Activated CD4-positive, alpha-beta memory T cell treated with anti-CD3 and anti-CD28 coated beads for 36 hours (primary cell): Measurements from ENCODE around the gene ASPG. TPM values are rescaled to one million over a fixed set of nuclear protein-coding genes. Genes with fewer than 3 reads are reported as not detected.
"Not testable (repeated sequence)": the region's sequence is repeated elsewhere in the genome, so short reads cannot be mapped to it uniquely, and the experiment has no call there.

Experiments used
- CTCF ChIA-PET: fragments of 350-600 bp; sonication (Branson Sonifier 250); formaldehyde crosslinking; loops from one replicate; lab custom pipeline; 2021; ENCODE audit warnings: antibody characterized with exemption, inconsistent platforms; lab: Charles Lee
- POLR2A ChIA-PET: fragments of 350-600 bp; sonication (Branson Sonifier 250); formaldehyde crosslinking; loops from one replicate; lab custom pipeline; 2021; ENCODE audit warnings: antibody characterized with exemption; lab: Charles Lee
- DNase-seq: peaks from one replicate; pipeline ENCODE4 v3.0.0-alpha.2; 2020
- H3K27ac Mint-ChIP-seq: one replicate; pipeline ENCODE4 v1.8.0; 2021; ENCODE audit warnings: mixed read lengths
- H3K27me3 Mint-ChIP-seq: one replicate; pipeline ENCODE4 v1.8.0; 2021; ENCODE audit warnings: mixed read lengths
- H3K36me3 Mint-ChIP-seq: one replicate; pipeline ENCODE4 v1.8.0; 2021; ENCODE audit warnings: mixed read lengths
- H3K4me1 Mint-ChIP-seq: one replicate; pipeline ENCODE4 v1.8.0; 2021; ENCODE audit warnings: low read depth, mixed read lengths
- H3K4me3 Mint-ChIP-seq: one replicate; pipeline ENCODE4 v1.8.0; 2021; ENCODE audit warnings: mild to moderate bottlenecking, mixed read lengths
- H3K9me3 Mint-ChIP-seq: one replicate; pipeline ENCODE4 v1.8.0; 2021; ENCODE audit warnings: mixed read lengths
- intact Hi-C: fragments of 100-400 bp; cut with micrococcal nuclease; formaldehyde crosslinking; loops from one replicate; pipeline ENCODE4 v1.15.1; 2023
- total RNA-seq, 2 experiments: library from RNA; stranded (reverse); gene quantifications; one replicate each; pipeline ENCODE4 v1.2.3, GENCODE V29; 2021

Gene ASPG
- total RNA-seq, 2 experiments from 2014 or later = not detected

DNA sequence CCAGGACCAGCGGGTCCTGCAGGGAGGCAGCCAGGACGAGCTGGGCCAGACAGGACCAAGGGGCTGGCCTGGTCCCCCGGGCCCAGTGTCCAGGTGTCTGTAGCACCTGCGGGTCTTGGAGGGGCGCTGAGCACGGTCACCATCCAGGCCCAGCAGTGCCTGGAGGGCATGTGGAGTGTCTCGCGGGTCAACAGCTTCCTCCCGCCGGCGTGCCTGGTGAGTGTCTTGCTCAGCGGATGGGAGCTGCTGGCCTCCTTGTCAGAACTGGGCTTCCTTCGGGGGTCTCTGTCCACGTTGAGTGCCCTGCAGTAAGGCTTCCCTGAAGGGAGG, 66.7 kb downstream of the ASPG start:
- H3K9me3 Mint-ChIP-seq = no peaks in the 10 kb centered on the region
- H3K4me3 Mint-ChIP-seq = no peak overlapping the region
- H3K4me1 Mint-ChIP-seq = no peaks in the 10 kb centered on the region
- intact Hi-C loops = no loop called here
- ChIA-PET POLR2A (no interaction called here), CTCF (no interaction called here)
- H3K27ac Mint-ChIP-seq = no peak overlapping the region
- peaks cover 1% of the 10 kb centered on the region for H3K27me3 Mint-ChIP-seq
- H3K36me3 Mint-ChIP-seq = no peaks in the 10 kb centered on the region
- no peak for DNase-seq

DNA sequence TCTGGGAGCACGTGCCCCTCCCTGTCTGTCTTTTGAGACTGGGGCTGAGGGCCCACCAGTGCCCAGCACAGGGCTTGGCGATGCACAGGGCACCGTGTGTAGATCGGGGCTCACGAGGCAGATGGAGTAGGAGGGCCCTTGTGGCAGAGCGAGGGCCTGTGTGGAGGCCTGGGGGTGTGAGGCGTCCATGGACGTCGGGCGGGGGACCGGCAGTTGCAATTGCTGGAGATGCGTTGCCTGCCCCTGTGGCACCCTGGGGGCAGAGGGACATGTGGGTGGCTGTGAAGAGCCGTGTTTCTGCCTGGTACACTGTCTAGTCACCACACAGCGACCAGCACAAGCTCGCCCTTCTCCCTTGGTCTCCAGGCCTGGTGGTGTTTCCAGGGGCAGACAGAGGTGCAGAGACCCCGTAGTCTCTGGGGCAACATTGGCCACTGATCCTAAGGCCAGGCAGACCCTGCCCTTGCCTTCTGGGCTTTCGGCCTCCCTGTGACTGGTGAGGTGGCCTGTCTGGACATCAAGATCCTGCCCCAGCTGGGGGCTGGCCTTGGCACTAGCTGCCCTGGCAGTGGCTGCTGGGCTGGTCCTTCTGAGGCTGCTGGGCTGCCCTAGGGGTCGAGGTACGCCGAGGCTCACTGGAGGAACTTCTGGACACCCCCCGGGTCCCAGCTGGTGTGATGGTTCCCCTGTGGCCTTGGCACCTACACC, 67.3 kb downstream of the ASPG start:
- no peak for DNase-seq
- peaks cover 1% of the 10 kb centered on the region for H3K27me3 Mint-ChIP-seq
- ChIA-PET CTCF (no interaction called here), POLR2A (no interaction called here)
- no peaks in the 10 kb centered on the region for H3K4me1 Mint-ChIP-seq
- no peak overlapping the region for H3K4me3 Mint-ChIP-seq
- no peaks in the 10 kb centered on the region for H3K36me3 Mint-ChIP-seq
- no peak overlapping the region for H3K27ac Mint-ChIP-seq
- no peaks in the 10 kb centered on the region for H3K9me3 Mint-ChIP-seq
- intact Hi-C loops = no loop called here

DNA sequence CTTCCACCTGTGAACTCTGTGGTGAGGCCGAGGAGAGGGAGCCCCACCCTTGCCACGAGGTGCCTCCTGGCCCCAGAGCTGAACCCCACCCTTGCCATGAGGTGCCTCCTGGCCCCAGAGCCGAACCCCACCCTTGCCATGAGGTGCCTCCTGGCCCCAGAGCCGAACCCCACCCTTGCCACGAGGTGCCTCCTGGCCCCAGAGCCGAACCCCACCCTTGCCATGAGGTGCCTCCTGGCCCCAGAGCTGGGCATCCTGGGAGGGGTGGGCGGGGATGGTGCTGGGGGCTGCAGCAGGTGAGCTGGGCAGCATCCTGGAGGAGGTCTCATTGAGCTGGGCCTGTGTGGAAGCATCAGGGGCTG, 67.9 kb downstream of the ASPG start:
- POLR2A ChIA-PET, CTCF ChIA-PET: not testable (repeated sequence)

DNA sequence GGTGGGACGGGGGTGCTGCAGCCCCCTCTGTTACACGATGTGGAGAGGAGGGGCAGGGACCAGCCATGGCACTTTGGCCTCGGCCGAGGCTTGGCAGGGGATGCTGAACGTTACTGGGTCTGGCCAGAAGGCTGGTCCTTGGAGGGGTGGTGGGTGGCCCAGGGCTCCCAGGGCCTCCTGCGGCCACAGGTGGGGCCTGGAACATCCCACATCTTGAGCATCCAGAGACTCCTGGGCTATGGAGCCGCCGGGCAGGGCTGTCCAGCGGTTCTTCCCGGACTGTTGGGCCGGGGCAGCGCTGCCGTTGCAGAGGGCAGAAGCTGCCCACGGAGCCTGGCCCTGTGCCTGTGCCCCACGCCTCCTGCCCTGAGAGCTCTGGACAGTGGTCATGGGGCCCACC, 68.7 kb downstream of the ASPG start:
- intact Hi-C loops = no loop called here
- no peaks in the 10 kb centered on the region for H3K4me1 Mint-ChIP-seq
- ChIA-PET CTCF (no interaction called here), POLR2A (no interaction called here)
- H3K4me3 Mint-ChIP-seq = no peak overlapping the region
- no peaks in the 10 kb centered on the region for H3K36me3 Mint-ChIP-seq
- H3K27ac Mint-ChIP-seq = no peak overlapping the region
- H3K9me3 Mint-ChIP-seq = no peaks in the 10 kb centered on the region
- peaks cover 1% of the 10 kb centered on the region for H3K27me3 Mint-ChIP-seq
- DNase-seq = no peak

More for the DNA sequence above, 67.9 kb downstream of the ASPG start:
- DNase-seq, H3K36me3 Mint-ChIP-seq, intact Hi-C loops, H3K4me1 Mint-ChIP-seq, H3K9me3 Mint-ChIP-seq, H3K4me3 Mint-ChIP-seq, H3K27me3 Mint-ChIP-seq, H3K27ac Mint-ChIP-seq: not testable (repeated sequence)

DNA sequence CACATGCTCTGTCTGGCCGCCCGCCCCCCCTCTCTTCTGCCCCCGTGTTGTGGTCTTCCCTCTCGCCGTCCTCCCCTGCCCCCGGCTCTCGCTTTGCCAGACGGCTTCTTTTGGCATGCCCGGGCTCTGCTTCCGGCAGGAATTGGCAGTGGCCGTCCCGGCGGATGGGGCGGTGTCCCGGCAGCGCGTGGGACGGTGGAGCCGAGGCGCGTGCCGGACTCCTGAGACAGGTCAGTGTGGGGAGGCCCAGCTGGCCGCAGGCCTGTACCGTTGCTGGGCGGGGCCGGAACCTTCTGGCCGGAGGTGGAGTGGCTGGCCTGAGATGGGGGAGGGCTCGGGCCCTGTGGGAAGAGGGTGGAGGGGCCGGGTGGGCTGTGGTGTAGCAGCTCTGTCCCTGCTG, 70.0 kb downstream of the ASPG start:
- peaks cover 1% of the 10 kb centered on the region for H3K27me3 Mint-ChIP-seq
- no peak overlapping the region for H3K4me3 Mint-ChIP-seq
- intact Hi-C loops = no loop called here
- CTCF ChIA-PET = no interaction called here
- POLR2A ChIA-PET = no interaction called here
- H3K36me3 Mint-ChIP-seq = no peaks in the 10 kb centered on the region
- no peaks in the 10 kb centered on the region for H3K4me1 Mint-ChIP-seq
- H3K9me3 Mint-ChIP-seq = no peaks in the 10 kb centered on the region
- no peak overlapping the region for H3K27ac Mint-ChIP-seq
- no peak for DNase-seq

DNA sequence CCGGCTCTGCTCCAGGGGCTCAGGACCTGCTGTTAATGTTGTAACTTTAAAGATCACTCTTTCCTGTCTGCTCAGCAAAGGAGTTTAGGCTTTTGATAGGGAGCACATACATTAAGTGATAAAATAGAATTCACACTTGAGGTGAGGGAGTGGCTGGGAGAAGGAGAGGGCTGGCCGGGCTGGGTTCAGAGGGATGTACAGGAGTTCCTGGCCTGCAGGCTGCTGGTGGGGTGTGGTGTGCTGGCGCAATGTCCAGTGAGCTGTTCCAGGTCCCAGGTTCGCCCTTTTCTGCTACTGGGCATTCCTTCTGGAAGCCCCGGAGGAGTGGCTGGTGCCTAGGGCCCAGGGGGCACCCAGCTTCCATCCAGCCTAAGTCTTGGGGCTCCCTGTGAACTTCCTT, 70.6 kb downstream of the ASPG start:
- Mint-ChIP-seq H3K27me3 (peaks cover 1% of the 10 kb centered on the region), H3K9me3 (no peaks in the 10 kb centered on the region), H3K27ac (no peak overlapping the region), H3K4me3 (no peak overlapping the region), H3K4me1 (no peaks in the 10 kb centered on the region), H3K36me3 (no peaks in the 10 kb centered on the region)
- no peak for DNase-seq
- ChIA-PET CTCF (no interaction called here), POLR2A (no interaction called here)
- intact Hi-C loops = no loop called here

DNA sequence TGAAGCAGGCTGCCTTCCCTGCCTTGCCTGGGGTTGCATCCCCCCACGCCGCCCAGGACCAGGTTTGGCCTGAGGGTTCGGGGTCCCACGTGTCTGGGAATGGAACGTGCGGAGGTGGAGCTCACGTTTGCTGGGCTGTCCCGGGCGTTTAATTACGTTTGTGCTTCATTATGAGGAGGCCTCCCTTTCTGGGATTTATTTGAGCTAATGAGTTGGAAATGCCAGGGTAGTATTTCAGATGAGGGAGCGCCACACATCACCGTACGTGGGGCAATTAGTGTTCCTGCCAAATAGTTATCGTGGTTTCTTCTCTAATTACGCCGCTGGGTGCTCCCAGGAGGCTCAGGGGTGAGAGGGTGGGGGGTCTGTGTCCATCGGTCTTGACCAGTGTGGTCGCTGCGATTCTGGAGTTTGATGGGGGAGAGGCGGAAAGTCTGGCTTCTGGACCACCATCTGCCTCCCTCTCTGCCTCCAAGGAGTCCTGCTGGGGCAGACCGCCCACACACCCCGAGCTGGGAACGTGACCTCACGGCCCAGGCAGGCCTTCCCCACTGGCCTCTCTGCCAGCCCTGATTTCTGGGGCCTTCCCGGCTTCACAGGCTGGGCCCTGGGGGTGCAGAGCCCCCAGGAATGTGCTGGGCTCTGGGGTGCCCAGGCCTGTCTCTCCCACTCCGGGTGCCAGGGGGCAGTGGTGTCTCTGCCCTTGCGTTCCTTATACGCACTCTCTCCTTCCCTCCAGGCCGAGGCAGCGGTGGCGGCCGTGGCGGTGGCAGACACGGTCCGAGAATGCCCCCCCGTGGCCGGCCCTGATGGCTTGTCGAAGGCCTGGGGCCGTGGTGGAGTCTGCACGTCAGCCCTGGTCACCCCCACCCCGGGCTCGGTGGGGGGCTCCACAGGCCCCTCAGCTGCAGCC, 71.8 kb downstream of the ASPG start:
- Mint-ChIP-seq H3K27ac (no peak overlapping the region), H3K36me3 (no peaks in the 10 kb centered on the region), H3K9me3 (no peaks in the 10 kb centered on the region), H3K4me3 (no peak overlapping the region), H3K27me3 (no peaks in the 10 kb centered on the region), H3K4me1 (no peaks in the 10 kb centered on the region)
- ChIA-PET POLR2A (no interaction called here), CTCF (no interaction called here)
- DNase-seq = no peak
- intact Hi-C loops = no loop called here

DNA sequence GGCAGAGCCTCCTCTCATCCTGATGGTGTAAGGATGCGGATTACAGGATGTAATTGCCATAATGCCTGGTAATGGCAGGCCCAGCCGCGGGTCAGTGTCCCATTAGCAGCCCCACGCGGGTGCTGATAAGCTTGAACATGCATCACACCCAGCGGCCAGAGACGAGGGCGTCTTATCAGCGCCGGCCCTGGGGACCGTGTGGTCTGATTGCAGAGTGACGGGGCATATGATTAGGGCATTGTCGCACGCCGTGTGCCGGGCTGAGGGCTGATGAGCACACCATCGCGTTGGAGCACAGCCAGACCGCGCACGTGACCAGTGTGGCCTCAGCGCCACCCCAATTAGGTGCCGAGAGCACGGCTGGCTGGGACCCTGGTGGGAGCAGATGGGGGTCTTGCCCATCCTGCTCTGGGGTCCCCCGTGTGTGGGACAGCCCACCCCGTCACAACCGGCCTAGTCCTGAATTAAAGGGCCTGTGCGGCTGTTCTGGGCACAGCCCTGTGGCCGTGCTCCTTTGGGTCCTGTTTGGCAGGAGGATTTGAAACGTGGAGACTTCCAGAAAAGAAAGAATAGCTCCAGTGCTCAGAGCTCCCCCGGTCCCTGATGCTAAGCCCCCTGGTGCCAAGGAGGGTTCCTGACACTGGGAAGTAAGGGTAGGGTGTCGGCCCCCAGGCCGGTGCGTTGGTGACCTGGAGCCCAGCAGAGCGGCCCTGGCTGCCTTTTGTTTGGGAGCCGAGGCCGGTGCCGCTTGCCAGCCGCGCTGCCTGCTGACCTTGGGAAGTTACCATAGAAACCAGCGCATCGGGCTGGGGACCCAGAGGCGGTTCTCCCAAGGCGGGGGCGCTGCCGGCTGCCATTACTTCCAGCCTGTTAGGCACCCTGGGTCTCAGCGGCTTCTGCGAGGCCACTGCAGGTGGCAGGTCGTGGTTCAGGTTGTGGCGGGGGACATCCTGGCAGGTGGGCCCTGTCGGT, 73.6 kb downstream of the ASPG start:
- intact Hi-C loops = no loop called here
- Mint-ChIP-seq H3K4me3 (no peak overlapping the region), H3K27me3 (no peaks in the 10 kb centered on the region), H3K9me3 (no peaks in the 10 kb centered on the region), H3K4me1 (no peaks in the 10 kb centered on the region), H3K27ac (no peak overlapping the region), H3K36me3 (no peaks in the 10 kb centered on the region)
- no peak for DNase-seq
- ChIA-PET POLR2A (no interaction called here), CTCF (no interaction called here)

DNA sequence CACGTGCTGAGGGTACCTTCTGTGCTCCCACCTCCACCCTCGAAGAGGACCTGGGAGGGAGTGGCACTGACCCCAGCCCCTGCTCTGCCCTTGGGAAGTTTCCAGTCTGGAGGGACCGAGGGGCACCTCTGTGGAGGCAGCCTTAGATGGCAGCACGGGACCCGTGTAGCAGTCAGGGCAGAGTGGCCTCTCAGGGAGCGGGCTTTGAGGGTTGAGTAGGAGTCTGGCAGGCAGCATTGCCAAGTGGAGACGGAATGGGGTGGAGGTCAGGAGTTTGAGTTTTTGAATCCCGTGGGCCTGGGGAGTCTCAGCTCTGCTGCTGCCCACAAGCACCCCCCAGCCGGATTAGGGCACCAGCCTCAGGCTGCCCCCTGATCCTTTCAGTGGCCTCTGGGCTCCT, 74.5 kb downstream of the ASPG start:
- no peaks in the 10 kb centered on the region for H3K36me3 Mint-ChIP-seq
- no peak overlapping the region for H3K4me3 Mint-ChIP-seq
- ChIA-PET CTCF (no interaction called here), POLR2A (no interaction called here)
- no peak overlapping the region for H3K27ac Mint-ChIP-seq
- H3K9me3 Mint-ChIP-seq = no peaks in the 10 kb centered on the region
- H3K4me1 Mint-ChIP-seq = no peaks in the 10 kb centered on the region
- intact Hi-C loops = no loop called here
- no peaks in the 10 kb centered on the region for H3K27me3 Mint-ChIP-seq
- DNase-seq = no peak

DNA sequence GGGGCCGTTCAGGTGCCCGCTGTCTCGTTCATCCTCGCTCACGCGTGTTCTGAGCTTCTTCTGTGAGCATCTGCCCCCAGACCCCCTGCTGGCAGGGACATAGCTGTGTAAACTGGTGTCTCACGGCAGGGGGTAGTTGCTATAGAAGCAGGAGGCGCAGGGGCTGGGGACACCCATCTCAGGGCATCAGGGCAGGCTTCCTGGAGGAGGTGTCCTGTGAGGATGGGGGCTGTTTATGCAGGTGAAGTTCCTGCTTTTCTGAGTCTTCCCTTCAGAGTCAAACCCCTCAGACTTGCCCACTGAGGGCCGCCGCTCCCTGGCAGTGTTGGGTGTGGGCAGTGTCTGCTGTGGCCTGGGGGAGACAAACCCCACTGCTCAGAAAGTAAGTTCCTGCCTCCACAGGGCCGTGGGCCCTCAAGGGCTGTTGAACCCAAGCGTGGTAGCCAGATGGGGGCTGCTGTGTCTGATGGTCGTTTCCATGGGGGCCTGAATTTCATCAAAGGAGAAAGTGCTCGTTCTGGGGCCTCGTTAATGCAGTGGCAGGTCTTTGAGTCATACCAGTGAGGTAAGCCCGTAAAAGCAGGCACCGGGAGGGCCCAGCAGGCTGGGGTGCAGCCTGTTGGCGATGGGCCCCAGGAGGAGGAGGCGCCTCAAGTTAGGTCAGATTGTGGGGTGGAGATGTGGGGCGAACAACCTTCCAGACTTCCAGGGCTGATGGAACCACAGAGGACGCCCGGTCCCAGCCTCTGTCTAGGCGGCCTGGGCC, 76.3 kb downstream of the ASPG start:
- no peaks in the 10 kb centered on the region for H3K36me3 Mint-ChIP-seq
- H3K4me1 Mint-ChIP-seq = no peaks in the 10 kb centered on the region
- no peaks in the 10 kb centered on the region for H3K9me3 Mint-ChIP-seq
- H3K27me3 Mint-ChIP-seq = no peaks in the 10 kb centered on the region
- CTCF ChIA-PET = no interaction called here
- POLR2A ChIA-PET = no interaction called here
- no peak overlapping the region for H3K27ac Mint-ChIP-seq
- DNase-seq = no peak
- H3K4me3 Mint-ChIP-seq = no peak overlapping the region
- intact Hi-C loops = no loop called here

DNA sequence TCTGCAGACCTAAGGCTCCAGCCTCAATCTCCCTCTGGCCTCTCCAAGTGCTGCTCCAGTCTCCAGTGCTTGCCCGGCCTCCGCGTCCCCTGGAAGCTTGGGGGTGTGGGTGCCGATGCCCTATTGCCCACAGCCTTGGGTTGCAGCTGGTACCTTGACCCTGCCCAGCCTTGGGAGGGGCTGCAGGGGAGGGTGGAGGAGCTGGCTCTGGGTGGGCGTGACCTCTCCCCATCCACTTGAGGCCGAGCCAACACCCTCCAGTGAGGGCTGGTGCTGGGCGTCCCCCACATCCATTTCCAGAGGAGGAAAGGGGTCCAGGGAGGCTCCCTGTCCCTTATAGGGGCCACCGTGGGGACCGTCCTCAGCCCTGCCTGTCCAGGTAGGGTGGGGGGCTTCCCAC, 77.0 kb downstream of the ASPG start:
- Mint-ChIP-seq H3K4me3 (no peak overlapping the region), H3K27ac (no peak overlapping the region), H3K36me3 (no peaks in the 10 kb centered on the region), H3K9me3 (no peaks in the 10 kb centered on the region), H3K27me3 (no peaks in the 10 kb centered on the region), H3K4me1 (no peaks in the 10 kb centered on the region)
- ChIA-PET CTCF (no interaction called here), POLR2A (no interaction called here)
- DNase-seq = no peak
- intact Hi-C loops = no loop called here

DNA sequence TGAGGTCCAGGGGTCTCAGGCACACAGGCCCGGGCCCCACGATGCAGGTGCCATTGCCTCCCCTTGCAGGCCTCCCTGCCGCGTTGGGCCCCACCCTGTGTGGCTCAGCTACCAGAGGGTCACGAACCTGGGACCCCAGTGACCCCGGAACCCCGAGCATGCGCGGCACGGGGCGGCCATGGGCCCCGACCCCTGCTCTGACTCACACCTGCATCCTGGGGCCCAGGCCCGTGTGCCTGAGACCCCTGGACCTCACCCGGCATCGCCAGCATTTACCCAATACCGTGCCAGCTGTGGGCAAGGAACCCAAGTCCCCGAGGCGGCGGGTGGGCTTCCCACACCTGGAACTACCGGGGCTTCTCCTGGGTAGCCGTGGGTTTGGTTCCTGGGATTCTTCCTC, 78.0 kb downstream of the ASPG start:
- no peaks in the 10 kb centered on the region for H3K4me1 Mint-ChIP-seq
- intact Hi-C loops = no loop called here
- no peaks in the 10 kb centered on the region for H3K36me3 Mint-ChIP-seq
- H3K27me3 Mint-ChIP-seq = no peaks in the 10 kb centered on the region
- H3K4me3 Mint-ChIP-seq = no peak overlapping the region
- no peak overlapping the region for H3K27ac Mint-ChIP-seq
- CTCF ChIA-PET = no interaction called here
- POLR2A ChIA-PET = no interaction called here
- DNase-seq = no peak
- no peaks in the 10 kb centered on the region for H3K9me3 Mint-ChIP-seq
